ENCODE measurements around the gene MARK3.

Gene MARK3

DNA sequence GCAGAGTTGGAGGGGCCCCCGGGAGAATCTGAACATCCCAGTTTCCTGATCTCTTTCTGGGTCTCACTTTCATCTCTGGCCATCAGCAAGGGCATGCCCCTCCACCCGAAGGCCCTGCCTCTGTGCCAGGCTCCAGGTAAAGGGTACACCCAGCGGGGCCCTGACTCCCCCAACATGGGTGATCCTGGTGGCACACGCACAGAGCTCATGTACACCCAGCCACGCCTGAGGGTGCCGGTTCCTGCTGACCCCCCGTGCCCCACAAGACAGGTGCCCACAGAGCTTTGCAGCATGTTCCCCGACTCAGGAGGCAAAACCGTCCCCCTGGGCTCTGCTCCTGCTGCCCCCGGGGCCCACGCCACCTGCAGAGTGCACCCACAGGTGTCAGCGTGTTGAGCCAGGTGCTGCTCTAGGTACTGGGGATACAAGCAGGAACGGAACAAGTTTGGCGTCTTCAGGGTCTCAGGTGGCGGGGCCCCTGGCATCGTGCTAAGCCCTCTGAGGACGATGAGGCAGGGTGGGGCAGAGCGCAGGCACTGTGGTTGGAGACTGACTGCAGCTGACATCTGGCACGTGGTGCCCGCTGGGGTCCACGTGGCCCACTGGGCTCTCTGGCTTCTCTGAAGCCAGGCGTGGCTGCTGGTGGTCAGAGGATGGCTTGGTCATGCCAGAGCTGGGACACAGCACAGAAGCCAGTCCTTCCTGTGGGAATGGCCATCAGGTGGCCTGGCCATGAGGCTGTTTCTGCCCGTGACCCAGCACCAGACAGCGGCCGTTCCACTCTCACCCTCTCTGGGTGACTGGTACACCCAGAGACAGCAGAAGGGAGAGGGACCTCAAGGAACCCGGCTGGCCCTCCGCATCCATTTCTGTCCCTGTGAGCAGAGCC lies 163.5 kb downstream of the MARK3 start:
- no peak for TF ChIP-seq CTCF (IDR thresholded peaks at IDR 0.05; ENCODE audit: control extremely low read depth, extremely low read depth, low read depth, missing control alignments)
- POLR2A ChIA-PET, result no interaction called here

DNA sequence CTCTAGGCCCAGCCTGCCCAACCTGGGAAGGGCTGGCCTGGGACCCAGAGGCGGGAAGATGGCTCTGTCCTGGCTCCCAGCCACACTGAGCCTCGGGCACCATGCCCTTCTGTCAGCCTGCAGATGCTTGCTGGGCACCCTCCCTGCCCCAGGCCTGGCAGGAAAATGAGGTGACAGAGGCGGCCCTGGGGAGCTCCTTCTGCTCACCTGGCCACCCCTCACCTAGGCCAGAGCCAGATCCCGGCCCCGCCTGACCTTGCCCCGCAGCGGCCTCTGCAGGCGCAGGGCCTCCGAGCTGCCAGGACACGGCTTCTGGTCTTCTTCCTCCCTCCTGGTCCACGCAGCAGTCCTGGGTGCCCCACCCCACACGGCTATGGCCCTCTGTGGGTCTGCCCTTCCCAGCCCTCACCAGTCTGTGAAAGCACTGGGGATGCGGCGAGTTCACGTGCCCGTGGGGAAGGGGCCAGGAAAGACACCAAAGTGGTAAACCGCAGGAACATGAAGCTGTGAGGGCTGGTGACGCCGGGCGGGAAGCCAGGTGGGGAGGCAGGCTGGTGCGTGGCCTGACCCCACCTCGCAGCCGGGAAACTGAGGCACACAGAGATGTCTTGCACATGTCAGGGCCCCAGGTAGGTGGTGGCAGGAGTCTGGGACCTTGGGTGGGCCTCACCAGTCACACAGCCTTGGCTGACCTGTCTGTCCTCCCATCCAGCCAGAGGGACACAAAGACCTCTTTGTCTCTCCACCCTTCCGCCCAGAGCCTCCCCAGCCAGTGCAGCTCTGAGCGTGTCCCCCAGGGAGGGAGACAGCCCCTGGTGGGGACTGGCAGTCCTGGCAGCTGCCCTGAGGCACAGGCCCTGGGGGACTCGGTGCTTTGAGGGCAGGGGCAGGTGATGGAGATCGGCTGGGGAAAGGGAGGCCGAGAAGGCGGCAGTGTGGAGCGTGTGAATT lies 164.4 kb downstream of the MARK3 start:
- TF ChIP-seq CTCF (IDR thresholded peaks at IDR 0.05; ENCODE audit: control extremely low read depth, extremely low read depth, low read depth, missing control alignments), result no peak
- ChIA-PET CTCF (interaction anchor here (2.0 to 14.9 kb wide), 2 partner anchors 9 to 31 kb away, joined by 6 to 214 read pairs; partner anchors contain the start of gene CKB), POLR2A (interaction anchor here (0.5 kb wide), 1 partner anchor 853 kb away, joined by 4 read pairs; no protein-coding TSS in a partner anchor)
- no peak for DNase-seq (ENCODE audit: extremely low spot score)

More for the DNA sequence above, 163.5 kb downstream of the MARK3 start:
- DNase-seq (ENCODE audit: extremely low spot score), result no peak
- CTCF ChIA-PET, result interaction anchor here (1.4 to 14.9 kb wide), 6 partner anchors 12 to 470 kb away, joined by 3 to 214 read pairs (median 8); partner anchors contain the start of gene CKB

DNA sequence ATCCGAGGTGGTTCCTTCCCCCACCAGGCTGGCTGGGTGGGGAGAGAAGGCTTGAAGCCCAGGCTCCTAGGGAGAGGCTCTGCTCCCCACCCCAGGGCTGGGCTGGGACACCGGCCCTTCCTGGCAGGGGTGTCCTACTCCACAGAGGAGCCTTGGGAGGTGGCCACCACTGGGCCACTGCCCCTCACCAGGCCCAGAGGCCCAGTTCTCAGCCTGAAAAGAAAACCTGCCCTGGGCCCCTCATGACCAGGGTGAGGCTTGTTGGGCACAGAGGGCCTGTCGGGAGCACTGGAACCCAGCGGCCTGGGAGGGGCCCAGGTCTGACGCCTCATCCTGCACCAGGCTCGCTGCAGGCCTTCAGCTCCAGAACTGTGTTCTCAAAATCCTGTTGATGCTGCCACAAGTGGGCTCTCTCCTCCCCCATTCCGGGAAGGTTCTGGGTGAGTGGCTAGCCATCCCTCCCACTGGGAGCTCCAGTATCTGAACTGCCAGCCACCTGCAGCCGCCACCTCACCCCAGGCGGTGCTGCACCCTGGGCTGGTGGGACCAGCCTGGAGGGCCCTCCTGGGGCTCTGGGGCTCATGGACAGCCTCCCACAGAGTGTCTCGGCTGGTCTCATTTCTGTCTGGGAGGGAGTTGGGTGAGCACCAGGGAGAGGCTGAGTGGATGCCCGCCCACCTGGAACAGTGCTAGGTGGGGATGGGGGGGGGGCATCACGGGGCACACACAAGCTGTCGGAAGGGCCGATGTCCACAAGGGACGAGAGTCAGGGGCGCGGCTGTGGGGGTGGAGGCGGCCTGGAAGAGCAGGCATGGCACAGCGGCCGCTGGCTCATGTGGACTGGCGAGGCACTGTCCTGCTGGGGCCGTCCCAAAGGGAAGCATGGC lies 165.5 kb downstream of the MARK3 start:
- CTCF ChIA-PET, result interaction anchor here (2.0 to 14.9 kb wide), 4 partner anchors 8 to 32 kb away, joined by 6 to 214 read pairs (median 7); partner anchors contain the start of gene CKB
- no peak for DNase-seq (ENCODE audit: extremely low spot score)
- TF ChIP-seq CTCF (IDR thresholded peaks at IDR 0.05; ENCODE audit: control extremely low read depth, extremely low read depth, low read depth, missing control alignments), result no peak
- POLR2A ChIA-PET, result interaction anchor here (0.5 kb wide), 1 partner anchor 854 kb away, joined by 4 read pairs; no protein-coding TSS in a partner anchor

DNA sequence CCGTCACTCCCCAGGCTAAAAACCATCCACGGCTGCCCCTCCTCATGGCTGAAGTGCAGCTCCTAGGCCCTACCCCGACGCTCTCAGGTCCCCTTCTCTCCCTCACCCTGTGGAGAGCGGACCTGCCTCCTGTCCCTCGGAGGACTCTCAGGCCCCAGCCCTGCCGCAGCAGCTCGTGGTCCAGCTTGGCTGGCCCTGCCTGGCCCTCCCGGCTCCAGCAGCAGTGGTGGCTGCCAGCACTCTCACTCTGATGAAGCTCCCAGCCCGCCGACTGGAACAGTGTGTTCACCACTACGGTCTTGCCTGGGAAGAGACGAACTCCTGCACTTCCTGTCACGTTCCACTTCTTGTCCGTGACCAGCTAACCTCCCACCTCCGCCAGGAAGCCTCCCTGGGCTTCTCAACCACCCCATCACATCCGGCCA lies 166.1 kb downstream of the MARK3 start:
- no peak for DNase-seq (ENCODE audit: extremely low spot score)
- TF ChIP-seq CTCF (IDR thresholded peaks at IDR 0.05; ENCODE audit: control extremely low read depth, extremely low read depth, low read depth, missing control alignments), result no peak
- CTCF ChIA-PET, result interaction anchor here (2.0 to 14.9 kb wide), 4 partner anchors 8 to 33 kb away, joined by 6 to 214 read pairs (median 7); partner anchors contain the start of gene CKB
- POLR2A ChIA-PET, result no interaction called here

DNA sequence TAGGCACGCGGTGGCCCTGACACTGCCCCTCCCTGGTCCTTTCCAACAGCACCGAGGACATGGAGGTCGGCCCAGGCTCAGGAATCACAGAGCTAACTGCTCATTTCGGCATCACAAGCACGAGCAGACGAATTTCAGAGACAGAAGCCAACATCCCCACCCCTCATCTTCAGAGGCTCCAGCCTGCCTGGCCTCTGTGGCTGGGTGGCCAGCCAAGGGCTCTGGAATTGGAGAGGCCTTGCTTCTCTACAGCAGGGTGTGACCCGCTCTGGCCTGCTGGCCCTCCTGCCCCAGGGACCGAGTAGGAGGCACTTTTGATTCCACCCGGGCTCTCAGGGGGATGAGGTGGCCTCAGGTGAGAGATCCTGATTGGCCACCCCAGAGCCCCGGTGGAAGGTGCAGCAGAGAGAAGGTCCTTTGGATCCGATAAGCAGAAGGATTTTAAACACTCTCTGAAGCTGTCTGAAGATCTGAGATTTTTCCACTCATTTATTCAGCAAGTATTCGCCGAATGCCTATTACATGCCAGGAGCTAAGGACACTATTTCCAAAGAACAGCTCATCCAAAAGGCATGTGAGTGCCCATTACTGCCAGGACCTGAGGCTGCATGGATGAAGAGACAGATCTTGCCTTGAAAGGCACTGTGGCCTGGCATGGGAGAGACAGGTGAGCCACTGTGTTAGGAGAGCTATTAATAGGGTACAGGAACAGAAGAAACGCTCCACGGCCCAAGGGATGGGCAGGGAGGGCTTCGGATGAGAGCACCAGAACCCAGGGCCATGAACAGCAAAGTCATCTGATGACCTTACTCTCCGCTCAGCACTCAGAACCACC lies 167.0 kb downstream of the MARK3 start:
- ChIA-PET POLR2A (no interaction called here), CTCF (interaction anchor here (1.7 to 14.9 kb wide), 4 partner anchors 9 to 33 kb away, joined by 7 to 214 read pairs (median 8); partner anchors contain the start of gene CKB)

More for the DNA sequence above, 167.0 kb downstream of the MARK3 start:
- DNase-seq (ENCODE audit: extremely low spot score), result no peak
- no peak for TF ChIP-seq CTCF (IDR thresholded peaks at IDR 0.05; ENCODE audit: control extremely low read depth, extremely low read depth, low read depth, missing control alignments)
